Measurements from ENCODE around the gene TBC1D1.

DNA sequence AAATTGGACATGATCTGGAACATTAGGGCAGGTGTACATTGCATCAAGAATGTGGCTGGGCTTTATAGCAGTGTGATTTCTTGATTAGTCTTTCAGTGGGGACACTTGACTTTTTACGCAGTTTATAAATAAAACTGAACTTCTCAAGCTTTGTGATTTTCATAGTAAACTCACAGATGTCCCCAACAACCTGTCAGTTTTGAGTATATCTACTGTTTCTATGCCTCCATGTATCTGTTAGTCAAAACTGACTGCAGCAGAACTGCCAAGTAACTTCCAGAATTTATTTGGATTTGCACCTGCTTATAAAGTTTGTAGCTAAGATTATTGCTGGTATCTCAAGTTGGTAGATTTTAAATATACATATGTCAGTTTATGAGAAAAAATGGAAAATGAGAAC lies 89.4 kb downstream of the TBC1D1 start:
- TF ChIP-seq, protein P1, sequence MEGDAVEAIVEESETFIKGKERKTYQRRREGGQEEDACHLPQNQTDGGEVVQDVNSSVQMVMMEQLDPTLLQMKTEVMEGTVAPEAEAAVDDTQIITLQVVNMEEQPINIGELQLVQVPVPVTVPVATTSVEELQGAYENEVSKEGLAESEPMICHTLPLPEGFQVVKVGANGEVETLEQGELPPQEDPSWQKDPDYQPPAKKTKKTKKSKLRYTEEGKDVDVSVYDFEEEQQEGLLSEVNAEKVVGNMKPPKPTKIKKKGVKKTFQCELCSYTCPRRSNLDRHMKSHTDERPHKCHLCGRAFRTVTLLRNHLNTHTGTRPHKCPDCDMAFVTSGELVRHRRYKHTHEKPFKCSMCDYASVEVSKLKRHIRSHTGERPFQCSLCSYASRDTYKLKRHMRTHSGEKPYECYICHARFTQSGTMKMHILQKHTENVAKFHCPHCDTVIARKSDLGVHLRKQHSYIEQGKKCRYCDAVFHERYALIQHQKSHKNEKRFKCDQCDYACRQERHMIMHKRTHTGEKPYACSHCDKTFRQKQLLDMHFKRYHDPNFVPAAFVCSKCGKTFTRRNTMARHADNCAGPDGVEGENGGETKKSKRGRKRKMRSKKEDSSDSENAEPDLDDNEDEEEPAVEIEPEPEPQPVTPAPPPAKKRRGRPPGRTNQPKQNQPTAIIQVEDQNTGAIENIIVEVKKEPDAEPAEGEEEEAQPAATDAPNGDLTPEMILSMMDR (IDR thresholded peaks at IDR 0.05), result no peak
- no peak for TF ChIP-seq POLR2A (IDR thresholded peaks at IDR 0.05)

Measured in body of pancreas (tissue), 4 donors.